ENCODE measurements around the gene ZNF567.

DNA sequence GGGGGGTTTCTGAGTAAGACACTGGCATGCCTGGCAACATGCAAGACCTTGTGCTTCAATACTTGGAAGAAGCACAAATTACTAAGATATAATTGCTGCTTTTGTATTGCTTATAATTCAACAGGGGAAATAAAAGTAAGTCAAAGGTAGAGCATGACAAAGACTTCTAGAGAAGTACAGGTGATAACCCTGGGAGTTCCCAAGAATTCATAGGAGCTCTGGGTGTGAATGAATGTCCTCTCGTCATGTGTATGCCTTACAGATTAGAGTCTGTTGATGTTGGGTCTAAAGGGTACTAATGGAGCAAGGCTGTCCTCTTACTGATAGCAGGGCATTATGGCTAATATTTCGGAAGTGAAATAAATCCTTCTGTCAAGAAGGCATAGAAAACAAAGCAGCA is 13.2 kb upstream of the ZNF567 start:
- TF ChIP-seq CTCF (IDR thresholded peaks at IDR 0.05) (no peak), POLR2A (IDR thresholded peaks at IDR 0.05) (no peak)
